CD4-positive, alpha-beta T cell (primary cell): ENCODE data around the gene ZNF532. TPM values are rescaled to one million over a fixed set of nuclear protein-coding genes. Genes with fewer than 3 reads are reported as not detected.

Experiments used
- ATAC-seq: fragments of 200-7000 bp; cut with Tn5 transposase; one replicate; pipeline ENCODE4 v1.10.0; 2022; ENCODE audit warnings: mild to moderate bottlenecking; ENCODE audit not compliant: poor library complexity
- CTCF ChIA-PET: fragments of 350-600 bp; sonication (Branson Sonifier 250); formaldehyde crosslinking; loops from one replicate; lab custom pipeline; 2021; ENCODE audit warnings: antibody characterized with exemption, inconsistent platforms; lab: Charles Lee
- POLR2A ChIA-PET: fragments of 350-600 bp; sonication (Branson Sonifier 250); formaldehyde crosslinking; loops from one replicate; lab custom pipeline; 2021; ENCODE audit warnings: antibody characterized with exemption, inconsistent platforms; lab: Charles Lee
- DNase-seq, 14 experiments: peaks; one replicate each; pipeline ENCODE4 v3.0.0-alpha.2; 2013 to 2020; ENCODE audit warnings: mixed read lengths in 2 of 14
- H3K27ac ChIP-seq, 2 donors: one replicate each; pipeline versions ENCODE4 v1.5.1 to v1.7.0; 2013; ENCODE audit warnings: low read length in 2 of 2, low read depth in 1 of 2, mild to moderate bottlenecking in 1 of 2
- H3K27me3 ChIP-seq, 2 experiments: 1 replicate in 1 of 2; 2 replicates in 1 of 2; pipeline versions ENCODE4 v1.6.1 to v1.7.0; 2013; ENCODE audit warnings: low read length in 2 of 2, control low read depth in 1 of 2, mild to moderate bottlenecking in 1 of 2, moderate library complexity in 1 of 2; ENCODE audit not compliant: insufficient read depth in 2 of 2, control insufficient read depth in 1 of 2
- H3K36me3 ChIP-seq: one replicate; pipeline ENCODE4 v1.6.1; 2013; ENCODE audit warnings: low read length, control low read depth; ENCODE audit not compliant: insufficient read depth
- H3K4me1 ChIP-seq: one replicate; pipeline ENCODE4 v1.6.1; 2013; ENCODE audit warnings: low read length, control low read depth; ENCODE audit not compliant: insufficient read depth
- H3K4me3 ChIP-seq: one replicate; pipeline ENCODE4 v1.5.1; 2013; ENCODE audit warnings: mild to moderate bottlenecking, low read length, moderate library complexity
- H3K9me3 ChIP-seq, 2 experiments: 1 replicate in 1 of 2; 2 replicates in 1 of 2; pipeline versions ENCODE4 v1.6.1 to v1.7.0; 2013; ENCODE audit warnings: low read length in 2 of 2, mild to moderate bottlenecking in 2 of 2, control low read depth in 1 of 2, moderate library complexity in 1 of 2; ENCODE audit not compliant: control insufficient read depth in 1 of 2, insufficient read depth in 1 of 2
- H3K27ac Mint-ChIP-seq: one replicate; pipeline ENCODE4 v1.8.0; 2020; ENCODE audit warnings: mixed read lengths
- H3K27me3 Mint-ChIP-seq: one replicate; pipeline ENCODE4 v1.8.0; 2021; ENCODE audit warnings: mixed read lengths
- H3K36me3 Mint-ChIP-seq: one replicate; pipeline ENCODE4 v1.8.0; 2021; ENCODE audit warnings: low read depth, mixed read lengths
- H3K4me1 Mint-ChIP-seq: one replicate; pipeline ENCODE4 v1.8.0; 2021; ENCODE audit warnings: low read depth, mixed read lengths
- H3K4me3 Mint-ChIP-seq: one replicate; pipeline ENCODE4 v1.8.0; 2020; ENCODE audit warnings: mild to moderate bottlenecking, mixed read lengths
- H3K9me3 Mint-ChIP-seq: one replicate; pipeline ENCODE4 v1.8.0; 2020; ENCODE audit warnings: mixed read lengths
- intact Hi-C, 2 experiments: fragments of 100-400 bp; cut with DNase I in 1 of 2; cut with micrococcal nuclease in 1 of 2; formaldehyde crosslinking; loops; one replicate each; pipeline versions ENCODE4 v1.15.1 to v1.9.0; 2023 to 2025; cut with DNase I, micrococcal nuclease
- total RNA-seq, 174 experiments: library from RNA in 2 of 174; stranded (reverse) in 2 of 174; gene quantifications; one replicate each; pipeline ENCODE4 v1.2.3 and lab custom pipeline; 2021 to 2026
- TF ChIP-seq, protein P1 (sequence below): fragments of 200-600 bp; IDR thresholded peaks from one replicate; pipeline ENCODE4 v1.8.0; 2022; ENCODE audit warnings: antibody characterized with exemption, mild to moderate bottlenecking

The ZNF532 gene
- total RNA-seq, 2 experiments from 2014 or later: 9.8 to 9.9 TPM

DNA sequence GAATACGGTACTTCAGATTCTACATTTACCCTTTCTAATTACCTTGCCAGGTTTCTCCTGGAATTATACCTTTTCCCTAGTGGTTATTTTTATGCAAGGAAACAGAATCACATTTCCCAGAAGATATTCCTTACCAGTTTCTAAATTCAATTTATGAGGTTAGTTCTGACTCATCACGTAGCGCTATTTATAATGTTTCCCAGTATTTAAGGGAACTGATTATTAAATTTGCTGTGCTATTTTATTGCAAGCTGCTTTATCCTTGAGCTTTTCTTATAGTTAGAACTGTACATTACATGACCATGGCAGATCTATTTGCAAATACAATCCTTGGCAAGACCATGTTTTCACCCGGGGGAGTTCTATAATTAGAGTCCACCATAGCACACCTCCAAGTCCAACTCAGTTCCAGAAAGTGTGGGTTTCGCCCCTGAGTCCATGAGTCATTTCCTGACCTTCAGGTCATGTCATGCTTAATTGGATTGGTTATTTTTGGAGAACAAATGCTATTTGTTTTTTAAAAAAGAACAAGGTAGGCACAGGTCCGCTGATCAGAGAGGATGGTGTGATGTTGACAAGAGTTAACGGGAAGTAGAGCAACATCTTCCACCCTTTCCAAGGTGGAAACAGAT lies 126.6 kb downstream of the ZNF532 start:
- H3K9me3 ChIP-seq: peaks cover 0 to 9% of the 10 kb centered on the region in 2 experiments
- CTCF ChIA-PET: no interaction called here
- TF ChIP-seq, protein P1, sequence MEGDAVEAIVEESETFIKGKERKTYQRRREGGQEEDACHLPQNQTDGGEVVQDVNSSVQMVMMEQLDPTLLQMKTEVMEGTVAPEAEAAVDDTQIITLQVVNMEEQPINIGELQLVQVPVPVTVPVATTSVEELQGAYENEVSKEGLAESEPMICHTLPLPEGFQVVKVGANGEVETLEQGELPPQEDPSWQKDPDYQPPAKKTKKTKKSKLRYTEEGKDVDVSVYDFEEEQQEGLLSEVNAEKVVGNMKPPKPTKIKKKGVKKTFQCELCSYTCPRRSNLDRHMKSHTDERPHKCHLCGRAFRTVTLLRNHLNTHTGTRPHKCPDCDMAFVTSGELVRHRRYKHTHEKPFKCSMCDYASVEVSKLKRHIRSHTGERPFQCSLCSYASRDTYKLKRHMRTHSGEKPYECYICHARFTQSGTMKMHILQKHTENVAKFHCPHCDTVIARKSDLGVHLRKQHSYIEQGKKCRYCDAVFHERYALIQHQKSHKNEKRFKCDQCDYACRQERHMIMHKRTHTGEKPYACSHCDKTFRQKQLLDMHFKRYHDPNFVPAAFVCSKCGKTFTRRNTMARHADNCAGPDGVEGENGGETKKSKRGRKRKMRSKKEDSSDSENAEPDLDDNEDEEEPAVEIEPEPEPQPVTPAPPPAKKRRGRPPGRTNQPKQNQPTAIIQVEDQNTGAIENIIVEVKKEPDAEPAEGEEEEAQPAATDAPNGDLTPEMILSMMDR: no peak
- H3K9me3 Mint-ChIP-seq: peaks cover 12% of the 10 kb centered on the region
- H3K4me3 ChIP-seq: no peak overlapping the region
- intact Hi-C loops: no loop called here
- DNase-seq (no peak), ATAC-seq (no peak)
- no peak overlapping the region for H3K27ac Mint-ChIP-seq
- peaks cover 4 to 8% of the 10 kb centered on the region in 2 experiments for H3K27me3 ChIP-seq
- H3K4me1 ChIP-seq: no peaks in the 10 kb centered on the region
- no peaks in the 10 kb centered on the region for H3K4me1 Mint-ChIP-seq
- no peaks in the 10 kb centered on the region for H3K36me3 ChIP-seq
- no peaks in the 10 kb centered on the region for H3K36me3 Mint-ChIP-seq
- POLR2A ChIA-PET: no interaction called here
- H3K27me3 Mint-ChIP-seq: peaks cover 44% of the 10 kb centered on the region
- no peak overlapping the region for H3K4me3 Mint-ChIP-seq
- H3K27ac ChIP-seq: no peak overlapping the region

DNA sequence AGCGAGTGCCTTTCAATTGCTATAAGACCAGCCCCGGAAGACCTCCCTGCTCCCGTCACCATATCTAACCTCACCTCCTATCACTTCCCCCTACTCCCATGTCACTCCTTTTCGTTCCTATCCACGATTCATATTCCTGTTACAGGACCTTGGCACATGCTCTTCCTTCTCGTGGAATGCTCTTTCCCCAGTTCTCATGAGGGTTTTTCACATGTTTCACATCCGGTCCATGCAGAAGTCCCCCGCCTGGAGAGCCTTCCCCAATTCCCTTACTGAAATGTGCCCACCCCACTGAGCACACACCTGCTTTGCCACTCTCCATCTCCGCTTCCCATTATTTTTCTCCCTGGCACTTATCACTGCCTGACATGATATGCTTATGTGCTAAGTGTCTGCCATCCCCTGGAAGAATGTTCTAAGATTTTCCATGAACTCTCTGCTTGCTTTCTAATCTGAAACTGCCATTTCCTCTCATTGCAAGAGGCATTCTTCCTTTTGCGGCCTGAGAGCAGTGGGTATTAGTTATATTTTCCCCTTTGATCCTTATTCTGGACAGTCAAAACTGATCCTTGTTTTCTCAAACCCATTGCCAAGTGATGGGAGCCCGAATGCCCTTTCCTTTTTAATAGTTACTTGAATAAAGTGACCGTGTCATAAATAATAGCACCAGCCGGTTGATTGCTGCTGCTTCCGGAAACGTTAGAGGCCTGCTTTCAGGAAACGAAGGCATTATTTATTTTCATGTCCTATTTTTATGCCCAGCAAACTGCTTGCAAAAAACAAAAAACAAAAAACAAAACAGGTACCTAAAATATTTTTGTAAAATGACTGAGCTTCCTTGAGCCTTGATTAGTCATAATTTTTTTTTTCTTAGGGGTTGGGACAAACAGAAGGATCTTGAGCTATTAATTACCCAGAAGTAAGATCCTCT lies 127.9 kb downstream of the ZNF532 start:
- CTCF ChIA-PET: no interaction called here
- intact Hi-C loops: no loop called here
- Histone ChIP-seq H3K4me3 (no peak overlapping the region), H3K27me3 (peaks cover 4 to 5% of the 10 kb centered on the region in 2 experiments), H3K9me3 (peaks cover 0 to 9% of the 10 kb centered on the region in 2 experiments), H3K27ac (no peak overlapping the region), H3K36me3 (no peaks in the 10 kb centered on the region), H3K4me1 (no peaks in the 10 kb centered on the region)
- no peak for DNase-seq
- H3K4me3 Mint-ChIP-seq: no peak overlapping the region
- TF ChIP-seq, protein P1: no peak
- no peak overlapping the region for H3K27ac Mint-ChIP-seq
- peaks cover 7% of the 10 kb centered on the region for H3K9me3 Mint-ChIP-seq
- no peak for ATAC-seq
- no peaks in the 10 kb centered on the region for H3K4me1 Mint-ChIP-seq
- POLR2A ChIA-PET: no interaction called here
- H3K27me3 Mint-ChIP-seq: peaks cover 39% of the 10 kb centered on the region
- no peaks in the 10 kb centered on the region for H3K36me3 Mint-ChIP-seq

DNA sequence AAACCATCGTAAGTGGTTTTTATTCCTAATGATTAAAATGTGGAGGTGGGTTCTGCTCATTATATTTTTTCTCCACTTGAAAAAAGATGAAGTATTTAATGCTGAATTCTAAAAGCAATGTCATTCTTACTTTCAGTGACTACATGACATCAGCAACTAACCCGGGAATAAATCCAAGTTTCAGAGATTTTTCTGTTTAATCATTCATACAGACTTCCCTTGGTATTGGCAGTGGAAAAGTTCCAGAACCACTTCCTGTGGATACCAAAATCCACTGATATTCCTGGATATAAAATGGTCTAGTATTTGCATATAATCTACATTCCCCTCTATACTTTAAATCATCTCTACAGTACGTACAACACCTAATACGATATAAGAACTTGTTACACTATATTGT lies 128.6 kb downstream of the ZNF532 start:
- no peak for DNase-seq
- no peaks in the 10 kb centered on the region for H3K36me3 ChIP-seq
- no peaks in the 10 kb centered on the region for H3K4me1 Mint-ChIP-seq
- ChIA-PET POLR2A (no interaction called here), CTCF (no interaction called here)
- ATAC-seq: no peak
- H3K27ac Mint-ChIP-seq: no peak overlapping the region
- H3K27me3 ChIP-seq: peaks cover 4 to 5% of the 10 kb centered on the region in 2 experiments
- TF ChIP-seq, protein P1: no peak
- H3K27me3 Mint-ChIP-seq: peaks cover 43% of the 10 kb centered on the region
- no peak overlapping the region for H3K4me3 ChIP-seq
- no peaks in the 10 kb centered on the region for H3K36me3 Mint-ChIP-seq
- peaks cover 7% of the 10 kb centered on the region for H3K9me3 Mint-ChIP-seq
- no peak overlapping the region for H3K4me3 Mint-ChIP-seq
- no peaks in the 10 kb centered on the region for H3K4me1 ChIP-seq
- H3K9me3 ChIP-seq: peaks cover 0 to 9% of the 10 kb centered on the region in 2 experiments
- intact Hi-C loops: no loop called here
- no peak overlapping the region for H3K27ac ChIP-seq
